Measurements from ENCODE around the gene FDX1. TPM values are rescaled to one million over a fixed set of nuclear protein-coding genes. Genes with fewer than 3 reads are reported as not detected.

FDX1 gene
- total and polyA plus RNA-seq, 5 donors from 2014 or later, result 9.5 to 28.2 (median 24.0) TPM

DNA sequence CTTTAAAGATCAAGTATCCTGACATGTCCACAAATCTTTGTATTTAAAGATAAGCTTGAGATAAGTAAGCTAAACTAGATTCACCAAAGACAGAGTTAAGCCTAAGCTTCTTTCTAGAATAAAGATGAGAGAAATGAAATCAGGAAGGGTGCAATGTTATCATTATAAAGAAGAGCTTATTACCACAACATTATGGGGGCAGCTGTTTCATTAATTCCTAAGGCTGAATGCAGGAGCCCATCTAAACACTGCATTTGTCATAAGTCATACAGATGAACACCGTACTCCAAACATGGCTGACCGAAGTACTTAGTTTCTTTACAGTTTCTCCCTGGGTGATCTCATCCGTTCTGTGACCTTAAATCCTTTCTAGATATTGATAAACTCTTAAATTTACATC is 16.3 kb downstream of the FDX1 start:
- Histone ChIP-seq H3K27me3 (ENCODE audit: control insufficient read depth, insufficient read depth, low read length) (no peaks in the 10 kb centered on the region), H3K4me1 (ENCODE audit: control insufficient read depth, insufficient read depth, low read length, poor library complexity, severe bottlenecking) (no peaks in the 10 kb centered on the region), H3K27ac (ENCODE audit: insufficient read depth, low read length, poor library complexity, severe bottlenecking) (no peak overlapping the region), H3K4me3 (ENCODE audit: low read depth, low read length) (no peak overlapping the region), H3K9me3 (ENCODE audit: control insufficient read depth in 2 of 2, low read length in 2 of 2) (no peaks in the 10 kb centered on the region), H3K36me3 (ENCODE audit: control insufficient read depth, insufficient read depth, low read length) (peaks cover 10% of the 10 kb centered on the region)
- ATAC-seq (ENCODE audit: low read depth in 2 of 2) (no peak), DNase-seq (no peak)
- H3K27me3 Mint-ChIP-seq, result no peaks in the 10 kb centered on the region
- peaks cover 37% of the 10 kb centered on the region for H3K36me3 Mint-ChIP-seq
- H3K4me1 Mint-ChIP-seq, result peaks cover 27 to 42% (median 34%) of the 10 kb centered on the region in 4 donors
- peaks cover 0 to 3% (median 0%) of the 10 kb centered on the region in 7 donors for H3K9me3 Mint-ChIP-seq
- H3K27ac Mint-ChIP-seq, result no peak overlapping the region
- no peak overlapping the region for H3K4me3 Mint-ChIP-seq

DNA sequence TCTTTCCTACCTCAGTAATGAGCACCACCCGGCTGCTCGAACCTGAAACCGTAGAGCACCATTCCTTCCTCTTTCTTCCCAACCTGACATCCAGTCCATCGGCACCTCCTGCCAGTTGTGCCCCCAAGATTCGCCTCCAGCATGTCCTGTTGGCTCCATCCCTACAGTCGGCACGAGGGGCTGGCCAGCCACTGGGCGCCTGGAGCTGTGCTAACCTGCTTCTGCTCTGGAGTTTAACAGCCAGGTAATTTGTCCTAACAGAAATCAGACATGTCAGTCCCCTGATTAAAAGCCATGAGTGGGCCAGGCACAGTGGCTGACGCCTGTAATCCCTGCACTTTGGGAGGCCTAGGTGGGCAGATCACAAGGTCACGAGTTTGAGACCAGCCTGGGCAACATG is 16.8 kb downstream of the FDX1 start:
- peaks cover 27 to 41% (median 37%) of the 10 kb centered on the region in 4 donors for H3K4me1 Mint-ChIP-seq
- ATAC-seq (ENCODE audit: low read depth in 2 of 2), result no peak
- DNase-seq, result no peak
- Histone ChIP-seq H3K36me3 (ENCODE audit: control insufficient read depth, insufficient read depth, low read length) (peaks cover 10% of the 10 kb centered on the region), H3K4me1 (ENCODE audit: control insufficient read depth, insufficient read depth, low read length, poor library complexity, severe bottlenecking) (no peaks in the 10 kb centered on the region), H3K27ac (ENCODE audit: insufficient read depth, low read length, poor library complexity, severe bottlenecking) (no peak overlapping the region), H3K27me3 (ENCODE audit: control insufficient read depth, insufficient read depth, low read length) (no peaks in the 10 kb centered on the region), H3K9me3 (ENCODE audit: control insufficient read depth in 2 of 2, low read length in 2 of 2) (no peaks in the 10 kb centered on the region), H3K4me3 (ENCODE audit: low read depth, low read length) (no peak overlapping the region)
- no peaks in the 10 kb centered on the region for H3K27me3 Mint-ChIP-seq
- H3K9me3 Mint-ChIP-seq, result no peaks in the 10 kb centered on the region
- no peak overlapping the region for H3K27ac Mint-ChIP-seq
- H3K36me3 Mint-ChIP-seq, result peaks cover 33% of the 10 kb centered on the region
- peak overlapping the region in 1 of 4 donors; percentile 41 for H3K4me3 Mint-ChIP-seq

- ATAC-seq (ENCODE audit: low read depth in 2 of 2) (no peak), DNase-seq (no peak)
- H3K27me3 ChIP-seq (ENCODE audit: control insufficient read depth, insufficient read depth, low read length), result no peaks in the 10 kb centered on the region
- no peaks in the 10 kb centered on the region for H3K4me1 ChIP-seq (ENCODE audit: control insufficient read depth, insufficient read depth, low read length, poor library complexity, severe bottlenecking)
- no peaks in the 10 kb centered on the region for H3K9me3 ChIP-seq (ENCODE audit: control insufficient read depth in 2 of 2, low read length in 2 of 2)
- H3K27ac ChIP-seq (ENCODE audit: insufficient read depth, low read length, poor library complexity, severe bottlenecking), result no peak overlapping the region
- Mint-ChIP-seq H3K27me3 (no peaks in the 10 kb centered on the region), H3K4me3 (no peak overlapping the region), H3K4me1 (peaks cover 30 to 48% (median 35%) of the 10 kb centered on the region in 4 donors), H3K27ac (peak overlapping the region in 1 of 3 donors; percentile 79), H3K9me3 (no peaks in the 10 kb centered on the region), H3K36me3 (peaks cover 39% of the 10 kb centered on the region)
- H3K36me3 ChIP-seq (ENCODE audit: control insufficient read depth, insufficient read depth, low read length), result peaks cover 4% of the 10 kb centered on the region
- no peak overlapping the region for H3K4me3 ChIP-seq (ENCODE audit: low read depth, low read length)
Observed at GRCh38 chr11:110447343-110447742, 17.6 kb downstream of the FDX1 start.

- Mint-ChIP-seq H3K27ac (no peak overlapping the region), H3K4me3 (no peak overlapping the region), H3K4me1 (peaks cover 29 to 49% (median 34%) of the 10 kb centered on the region in 4 donors), H3K9me3 (no peaks in the 10 kb centered on the region), H3K27me3 (no peaks in the 10 kb centered on the region), H3K36me3 (peaks cover 38% of the 10 kb centered on the region)
- no peaks in the 10 kb centered on the region for H3K9me3 ChIP-seq (ENCODE audit: control insufficient read depth in 2 of 2, low read length in 2 of 2)
- H3K27ac ChIP-seq (ENCODE audit: insufficient read depth, low read length, poor library complexity, severe bottlenecking), result no peak overlapping the region
- ATAC-seq (ENCODE audit: low read depth in 2 of 2) (no peak), DNase-seq (peak in 2 of 3 donors; percentile 17 to 65)
- no peaks in the 10 kb centered on the region for H3K4me1 ChIP-seq (ENCODE audit: control insufficient read depth, insufficient read depth, low read length, poor library complexity, severe bottlenecking)
- no peaks in the 10 kb centered on the region for H3K27me3 ChIP-seq (ENCODE audit: control insufficient read depth, insufficient read depth, low read length)
- H3K4me3 ChIP-seq (ENCODE audit: low read depth, low read length), result no peak overlapping the region
- H3K36me3 ChIP-seq (ENCODE audit: control insufficient read depth, insufficient read depth, low read length), result peaks cover 4% of the 10 kb centered on the region
Observed at GRCh38 chr11:110447897-110448745, 18.4 kb downstream of the FDX1 start.

GRCh38 chr11:110450246-110450645 is 20.5 kb downstream of the FDX1 start:
- H3K4me3 ChIP-seq (ENCODE audit: low read depth, low read length), result no peak overlapping the region
- H3K9me3 ChIP-seq (ENCODE audit: control insufficient read depth in 2 of 2, low read length in 2 of 2), result no peaks in the 10 kb centered on the region
- ATAC-seq (ENCODE audit: low read depth in 2 of 2), result no peak
- no peak overlapping the region for H3K27ac ChIP-seq (ENCODE audit: insufficient read depth, low read length, poor library complexity, severe bottlenecking)
- H3K4me1 ChIP-seq (ENCODE audit: control insufficient read depth, insufficient read depth, low read length, poor library complexity, severe bottlenecking), result peaks cover 17% of the 10 kb centered on the region
- no peaks in the 10 kb centered on the region for H3K27me3 Mint-ChIP-seq
- H3K27me3 ChIP-seq (ENCODE audit: control insufficient read depth, insufficient read depth, low read length), result no peaks in the 10 kb centered on the region
- no peak for DNase-seq
- peaks cover 32 to 51% (median 40%) of the 10 kb centered on the region in 4 donors for H3K4me1 Mint-ChIP-seq
- peaks cover 4% of the 10 kb centered on the region for H3K36me3 ChIP-seq (ENCODE audit: control insufficient read depth, insufficient read depth, low read length)
- no peak overlapping the region for H3K27ac Mint-ChIP-seq
- H3K9me3 Mint-ChIP-seq, result no peaks in the 10 kb centered on the region
- peaks cover 30% of the 10 kb centered on the region for H3K36me3 Mint-ChIP-seq
- no peak overlapping the region for H3K4me3 Mint-ChIP-seq

- DNase-seq, result no peak
- peak overlapping the region in 2 of 3 donors; percentile 27 to 58 for H3K27ac Mint-ChIP-seq
Observed at GRCh38 chr11:110452720-110453119, 23.0 kb downstream of the FDX1 start.

GRCh38 chr11:110453684-110454354 is 24.1 kb downstream of the FDX1 start:
- no peaks in the 10 kb centered on the region for H3K27me3 ChIP-seq (ENCODE audit: control insufficient read depth, insufficient read depth, low read length)
- peaks cover 9% of the 10 kb centered on the region for H3K36me3 ChIP-seq (ENCODE audit: control insufficient read depth, insufficient read depth, low read length)
- no peaks in the 10 kb centered on the region for H3K9me3 Mint-ChIP-seq
- H3K27ac ChIP-seq (ENCODE audit: insufficient read depth, low read length, poor library complexity, severe bottlenecking), result no peak overlapping the region
- peak overlapping the region in 1 of 4 donors; percentile 28 for H3K4me3 Mint-ChIP-seq
- peak overlapping the region in 2 of 3 donors; percentile 58 to 74 for H3K27ac Mint-ChIP-seq
- DNase-seq (peak in 1 of 3 donors; percentile 35), ATAC-seq (ENCODE audit: low read depth in 2 of 2) (no peak)
- no peaks in the 10 kb centered on the region for H3K9me3 ChIP-seq (ENCODE audit: control insufficient read depth in 2 of 2, low read length in 2 of 2)
- H3K36me3 Mint-ChIP-seq, result peaks cover 21% of the 10 kb centered on the region
- H3K4me1 Mint-ChIP-seq, result peaks cover 37 to 55% (median 46%) of the 10 kb centered on the region in 4 donors
- peak overlapping the region; percentile 22 for H3K4me3 ChIP-seq (ENCODE audit: low read depth, low read length)
- no peaks in the 10 kb centered on the region for H3K27me3 Mint-ChIP-seq
- peaks cover 24% of the 10 kb centered on the region for H3K4me1 ChIP-seq (ENCODE audit: control insufficient read depth, insufficient read depth, low read length, poor library complexity, severe bottlenecking)

More at GRCh38 chr11:110452720-110453119, 23.0 kb downstream of the FDX1 start:
- Histone ChIP-seq H3K27me3 (ENCODE audit: control insufficient read depth, insufficient read depth, low read length) (no peaks in the 10 kb centered on the region), H3K9me3 (ENCODE audit: control insufficient read depth in 2 of 2, low read length in 2 of 2) (no peaks in the 10 kb centered on the region), H3K4me1 (ENCODE audit: control insufficient read depth, insufficient read depth, low read length, poor library complexity, severe bottlenecking) (peaks cover 24% of the 10 kb centered on the region), H3K4me3 (ENCODE audit: low read depth, low read length) (no peak overlapping the region), H3K36me3 (ENCODE audit: control insufficient read depth, insufficient read depth, low read length) (peaks cover 4% of the 10 kb centered on the region), H3K27ac (ENCODE audit: insufficient read depth, low read length, poor library complexity, severe bottlenecking) (no peak overlapping the region)
- Mint-ChIP-seq H3K4me3 (no peak overlapping the region), H3K27me3 (no peaks in the 10 kb centered on the region), H3K4me1 (peaks cover 35 to 64% (median 46%) of the 10 kb centered on the region in 4 donors), H3K36me3 (peaks cover 18% of the 10 kb centered on the region), H3K9me3 (no peaks in the 10 kb centered on the region)
- ATAC-seq (ENCODE audit: low read depth in 2 of 2), result no peak
